Body of pancreas (tissue), 4 donors: ENCODE results near the gene COL27A1.

ENCODE experiments used
- CTCF ChIP-seq, 7 experiments: fragments of 450-650 bp in 4 of 7; fragments of 200-600 bp in 3 of 7; sonication (generic) in 3 of 7; IDR thresholded peaks; one replicate each; pipeline ENCODE4 v1.5.1; 2016 to 2019; ENCODE audit warnings: antibody characterized with exemption in 7 of 7
- POLR2A ChIP-seq, 3 donors: fragments of 450-650 bp; IDR thresholded peaks; one replicate each; pipeline ENCODE4 v1.6.1; 2016; ENCODE audit warnings: antibody characterized with exemption in 3 of 3, mild to moderate bottlenecking in 2 of 3

- TF ChIP-seq CTCF (IDR thresholded peaks at IDR 0.05) (no peak), POLR2A (IDR thresholded peaks at IDR 0.05) (no peak)
These were observed 25.2 kb upstream of the COL27A1 start for GRCh38 chr9:114130141-114130540.
